HUES6 (cell line): ENCODE results near the gene AMOT.

ENCODE experiments used
- H3K27ac ChIP-seq: 2 replicates; pipeline ENCODE4 v1.7.0; 2013; ENCODE audit warnings: low read depth, mild to moderate bottlenecking, low read length, inconsistent platforms
- H3K27me3 ChIP-seq: 2 replicates; pipeline ENCODE4 v1.6.1; 2013; ENCODE audit warnings: low read length; ENCODE audit not compliant: control insufficient read depth, insufficient read depth
- H3K36me3 ChIP-seq: 2 replicates; pipeline ENCODE4 v1.6.1; 2013; ENCODE audit warnings: low read length; ENCODE audit not compliant: control insufficient read depth, insufficient read depth
- H3K4me1 ChIP-seq: 2 replicates; pipeline ENCODE4 v1.6.1; 2013; ENCODE audit warnings: low read length; ENCODE audit not compliant: control insufficient read depth, insufficient read depth
- H3K4me3 ChIP-seq: 2 replicates; pipeline ENCODE4 v1.5.1; 2013; ENCODE audit warnings: low read depth, low read length
- H3K9ac ChIP-seq: one replicate; pipeline ENCODE4 v1.6.1; 2013; ENCODE audit warnings: mild to moderate bottlenecking, low read length
- H3K9me3 ChIP-seq: 2 replicates; pipeline ENCODE4 v1.6.1; 2013; ENCODE audit warnings: low read depth, low read length; ENCODE audit not compliant: control insufficient read depth, insufficient read depth

AMOT gene

GRCh38 chrX:112800971-112801775 is 39.5 kb downstream of the AMOT start:
- Histone ChIP-seq H3K27me3 (peaks cover 11% of the 10 kb centered on the region; the same call in 1 of the 2 replicates), H3K4me3 (no peak overlapping the region), H3K9ac (no peak overlapping the region), H3K9me3 (no peaks in the 10 kb centered on the region), H3K27ac (no peak overlapping the region), H3K4me1 (peaks cover 11% of the 10 kb centered on the region), H3K36me3 (no peaks in the 10 kb centered on the region)

DNA sequence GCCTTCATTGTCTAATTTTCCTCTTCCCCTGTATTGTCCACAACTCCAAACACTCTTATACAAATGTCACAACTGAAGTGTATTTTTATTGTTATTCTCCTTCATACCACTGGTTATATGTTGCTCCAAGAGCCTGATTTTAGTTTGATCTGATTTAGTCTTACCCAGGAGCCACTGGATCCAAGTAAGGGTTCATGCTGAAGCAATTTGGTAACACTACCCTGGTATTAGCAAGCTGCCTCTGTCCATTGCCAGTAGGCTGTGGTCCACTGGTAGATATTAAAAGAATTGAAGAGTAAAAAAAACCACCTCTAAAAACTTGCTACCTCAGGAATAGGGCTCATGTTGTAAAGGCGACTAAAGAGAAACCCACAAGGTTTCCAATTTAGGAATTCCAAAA is 41.2 kb downstream of the AMOT start:
- Histone ChIP-seq H3K9ac (no peak overlapping the region), H3K4me3 (no peak overlapping the region), H3K27ac (no peak overlapping the region), H3K36me3 (no peaks in the 10 kb centered on the region), H3K27me3 (peaks cover 13% of the 10 kb centered on the region; the same call in 1 of the 2 replicates), H3K9me3 (no peaks in the 10 kb centered on the region), H3K4me1 (peaks cover 11% of the 10 kb centered on the region)

GRCh38 chrX:112798736-112799135 is 41.9 kb downstream of the AMOT start:
- H3K27ac ChIP-seq = no peak overlapping the region
- no peaks in the 10 kb centered on the region for H3K36me3 ChIP-seq
- no peak overlapping the region for H3K4me3 ChIP-seq
- peaks cover 13% of the 10 kb centered on the region; the same call in 1 of the 2 replicates for H3K27me3 ChIP-seq
- H3K9me3 ChIP-seq = no peaks in the 10 kb centered on the region
- peaks cover 11% of the 10 kb centered on the region for H3K4me1 ChIP-seq
- no peak overlapping the region for H3K9ac ChIP-seq

DNA sequence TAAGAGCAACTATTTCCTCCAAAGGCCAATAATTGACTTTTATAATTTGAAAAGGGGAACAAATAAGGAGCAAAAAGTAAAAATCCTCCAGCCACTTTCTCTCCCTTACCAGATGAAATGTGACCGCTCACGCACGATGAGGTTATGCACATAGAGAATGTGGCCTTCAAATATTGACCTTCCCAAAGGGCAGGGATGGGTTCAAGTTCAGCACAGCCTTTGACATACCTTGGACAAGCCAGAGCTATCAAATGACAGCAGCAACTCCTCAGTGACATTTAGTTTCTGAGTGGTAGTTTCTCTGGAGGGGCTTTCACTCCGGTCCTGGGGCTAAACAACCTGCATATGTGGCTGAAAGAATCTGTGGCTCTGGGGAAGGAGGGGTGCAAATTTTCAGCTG is 50.7 kb downstream of the AMOT start:
- H3K4me1 ChIP-seq = no peaks in the 10 kb centered on the region
- no peaks in the 10 kb centered on the region for H3K9me3 ChIP-seq
- H3K9ac ChIP-seq = no peak overlapping the region
- peaks cover 26% of the 10 kb centered on the region; the same call in 1 of the 2 replicates for H3K27me3 ChIP-seq
- H3K36me3 ChIP-seq = 0 out of 2 replicates have a peak, but pooled peaks cover 2% of the 10 kb centered on the region
- H3K27ac ChIP-seq = no peak overlapping the region
- no peak overlapping the region for H3K4me3 ChIP-seq

DNA sequence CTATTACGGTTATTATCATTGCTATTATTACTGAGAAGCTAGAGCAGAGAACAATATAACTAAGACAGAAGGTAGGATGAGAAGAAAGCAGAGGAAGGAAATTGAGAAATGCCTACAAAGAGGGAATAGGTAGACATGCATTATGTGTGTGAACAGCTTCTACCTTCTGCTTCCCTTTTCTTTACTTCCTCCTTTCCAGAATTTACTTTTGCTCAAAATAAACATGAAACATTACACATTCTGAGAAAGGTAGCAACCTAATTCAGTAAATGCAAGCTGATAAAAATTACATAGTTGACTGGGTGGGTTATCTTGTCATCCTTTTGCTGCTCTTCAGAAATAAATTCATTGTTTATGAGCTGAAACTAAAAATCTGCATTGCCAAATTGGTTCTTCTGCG is 54.6 kb downstream of the AMOT start:
- H3K27me3 ChIP-seq = peaks cover 19% of the 10 kb centered on the region; the same call in 1 of the 2 replicates
- H3K4me1 ChIP-seq = no peaks in the 10 kb centered on the region; the same call in 1 of the 2 replicates
- H3K27ac ChIP-seq = no peak overlapping the region
- peaks cover 6% of the 10 kb centered on the region for H3K9me3 ChIP-seq
- H3K9ac ChIP-seq = no peak overlapping the region
- H3K4me3 ChIP-seq = no peak overlapping the region
- peaks cover 7% of the 10 kb centered on the region; the same call in 1 of the 2 replicates for H3K36me3 ChIP-seq

DNA sequence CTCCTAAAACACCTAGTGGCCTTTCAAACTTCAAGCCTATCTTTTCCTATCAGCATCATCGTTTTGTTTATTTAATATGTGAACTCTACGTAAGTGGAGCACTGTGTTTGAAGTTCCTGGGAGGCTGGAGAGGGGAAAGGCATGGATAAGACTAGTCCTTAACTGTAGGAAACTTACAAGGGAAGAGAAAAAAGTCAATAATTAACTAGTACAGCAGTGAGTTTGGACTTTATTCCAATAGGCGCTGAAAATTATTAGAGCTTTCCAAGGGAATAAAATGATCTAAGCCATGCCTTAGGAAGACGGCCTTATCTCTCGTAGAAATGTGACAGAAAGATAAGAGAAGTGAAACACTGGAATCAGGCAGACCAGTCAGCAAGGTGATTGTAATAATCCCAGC is 55.3 kb downstream of the AMOT start:
- Histone ChIP-seq H3K9me3 (peaks cover 6% of the 10 kb centered on the region), H3K4me1 (no peaks in the 10 kb centered on the region; the same call in 1 of the 2 replicates), H3K27me3 (peaks cover 19% of the 10 kb centered on the region; the same call in 1 of the 2 replicates), H3K4me3 (no peak overlapping the region), H3K36me3 (peaks cover 7% of the 10 kb centered on the region; the same call in 1 of the 2 replicates), H3K27ac (no peak overlapping the region), H3K9ac (no peak overlapping the region)

DNA sequence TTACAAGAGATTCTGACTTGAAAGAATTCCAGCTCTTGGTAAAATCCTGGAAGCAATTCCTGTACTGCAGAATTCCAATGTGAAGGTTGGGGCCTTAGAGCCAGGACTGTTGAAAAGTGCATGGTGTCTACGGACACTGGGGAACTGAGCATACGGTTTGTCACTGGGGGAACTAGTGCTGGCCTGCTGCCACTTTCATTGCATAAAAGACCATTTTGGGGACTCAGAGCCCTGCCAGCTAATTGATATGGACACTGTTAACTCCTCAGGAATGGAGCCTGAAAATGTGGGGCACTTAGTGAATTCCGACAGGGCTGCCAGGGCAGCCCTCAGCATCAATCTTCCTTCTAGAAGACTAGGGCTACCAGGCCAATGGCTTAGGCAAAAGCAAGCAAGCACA is 55.9 kb downstream of the AMOT start:
- Histone ChIP-seq H3K4me1 (no peaks in the 10 kb centered on the region; the same call in 1 of the 2 replicates), H3K27me3 (peaks cover 18% of the 10 kb centered on the region; the same call in 1 of the 2 replicates), H3K27ac (no peak overlapping the region), H3K9ac (no peak overlapping the region), H3K36me3 (peaks cover 5% of the 10 kb centered on the region; the same call in 1 of the 2 replicates), H3K4me3 (no peak overlapping the region), H3K9me3 (peaks cover 6% of the 10 kb centered on the region)

GRCh38 chrX:112779139-112779538 is 61.5 kb downstream of the AMOT start:
- Histone ChIP-seq H3K9me3 (peaks cover 6% of the 10 kb centered on the region), H3K4me3 (no peak overlapping the region), H3K27me3 (peaks cover 9% of the 10 kb centered on the region; the same call in 1 of the 2 replicates), H3K27ac (no peak overlapping the region), H3K9ac (no peak overlapping the region), H3K4me1 (no peaks in the 10 kb centered on the region; the same call in 1 of the 2 replicates), H3K36me3 (peaks cover 8% of the 10 kb centered on the region; the same call in 1 of the 2 replicates)

DNA sequence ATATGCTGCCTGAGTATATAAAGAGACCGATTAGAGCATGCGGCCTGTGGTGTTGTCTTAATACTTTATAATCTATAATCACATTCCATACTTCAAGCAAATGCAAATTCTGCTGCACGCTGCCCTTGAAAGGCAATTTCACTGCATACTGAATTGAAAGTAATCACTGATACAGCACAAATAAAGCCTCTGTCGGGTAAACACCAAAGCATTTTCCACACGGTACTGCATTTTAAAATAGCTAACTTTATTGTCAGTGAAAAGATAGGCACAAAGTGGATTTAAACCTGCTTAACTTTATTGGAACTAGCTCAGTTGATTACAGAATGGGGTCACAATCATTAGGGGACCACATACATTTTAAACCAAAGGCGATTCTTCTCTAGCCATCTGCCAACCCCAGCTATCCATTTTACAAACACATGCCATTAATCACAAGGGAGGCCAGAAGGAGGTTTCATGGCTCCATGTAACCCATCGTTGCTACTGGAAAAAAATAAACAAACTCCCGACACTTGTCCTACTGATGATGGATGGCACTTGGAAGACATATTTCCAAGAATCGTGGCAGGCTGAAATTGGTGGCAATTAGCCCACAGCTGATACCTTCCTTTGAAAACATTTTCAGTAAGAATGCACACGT is 65.9 kb downstream of the AMOT start:
- Histone ChIP-seq H3K36me3 (0 out of 2 replicates have a peak, but pooled peaks cover 3% of the 10 kb centered on the region), H3K4me3 (no peak overlapping the region), H3K27ac (no peak overlapping the region), H3K27me3 (peaks cover 12% of the 10 kb centered on the region; the same call in 1 of the 2 replicates), H3K9ac (no peak overlapping the region), H3K4me1 (no peaks in the 10 kb centered on the region), H3K9me3 (no peaks in the 10 kb centered on the region)

DNA sequence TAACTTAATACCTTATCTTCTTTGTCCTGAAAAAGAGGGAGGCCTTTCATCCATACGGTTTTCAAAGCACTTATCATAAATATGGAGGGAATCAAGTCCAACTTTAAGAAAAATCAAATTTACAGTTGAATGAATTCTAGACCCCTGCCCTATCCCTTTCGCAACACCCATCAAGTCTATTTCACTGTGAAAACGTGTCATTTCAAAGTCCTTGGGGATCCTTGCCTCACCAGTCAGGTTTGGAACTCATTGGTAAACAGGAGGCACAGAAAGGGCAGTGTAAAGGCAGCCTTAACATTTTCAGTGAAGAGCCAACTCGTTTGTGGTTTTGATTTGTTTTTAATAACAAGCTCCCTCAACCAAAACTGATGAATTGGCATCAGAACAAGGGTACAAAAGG is 66.5 kb downstream of the AMOT start:
- no peaks in the 10 kb centered on the region for H3K4me1 ChIP-seq
- H3K27ac ChIP-seq = no peak overlapping the region
- H3K4me3 ChIP-seq = no peak overlapping the region
- 0 out of 2 replicates have a peak, but pooled peaks cover 3% of the 10 kb centered on the region for H3K36me3 ChIP-seq
- no peak overlapping the region for H3K9ac ChIP-seq
- no peaks in the 10 kb centered on the region for H3K9me3 ChIP-seq
- peaks cover 14% of the 10 kb centered on the region; the same call in 1 of the 2 replicates for H3K27me3 ChIP-seq

DNA sequence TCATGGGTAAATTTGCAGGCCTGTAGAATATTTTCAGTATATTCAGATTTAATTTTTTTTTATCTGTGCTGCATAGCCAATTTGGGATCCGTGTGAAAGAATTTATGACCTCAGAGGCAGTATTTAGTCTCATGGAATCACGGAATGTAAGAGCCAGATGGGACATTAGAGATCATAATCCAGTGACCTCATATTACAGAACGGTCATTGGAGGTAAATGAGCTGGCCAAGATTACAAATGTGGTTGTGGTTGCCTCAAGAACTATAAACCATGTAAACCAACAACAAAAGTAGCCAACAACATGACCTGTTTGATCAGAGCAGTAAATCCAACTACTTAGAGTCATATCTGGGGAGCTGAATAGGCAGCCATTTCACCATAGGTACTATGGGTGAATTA is 71.6 kb downstream of the AMOT start:
- Histone ChIP-seq H3K4me1 (no peaks in the 10 kb centered on the region), H3K36me3 (no peaks in the 10 kb centered on the region), H3K27me3 (peaks cover 21% of the 10 kb centered on the region; the same call in 1 of the 2 replicates), H3K9ac (no peak overlapping the region), H3K27ac (no peak overlapping the region), H3K4me3 (no peak overlapping the region), H3K9me3 (no peaks in the 10 kb centered on the region)
